ENCODE data around the gene SMPD1. TPM values are rescaled to one million over a fixed set of nuclear protein-coding genes. Genes with fewer than 3 reads are reported as not detected.

The SMPD1 gene
- total RNA-seq, 2 experiments from 2014 or later: 55.1 to 58.5 TPM

GRCh38 chr11:6420677-6421076, 30.4 kb downstream of the SMPD1 start:
- Mint-ChIP-seq H3K36me3 (ENCODE audit: low read depth) (no peaks in the 10 kb centered on the region), H3K4me3 (no peak overlapping the region), H3K9me3 (no peaks in the 10 kb centered on the region), H3K27ac (no peak overlapping the region), H3K27me3 (peaks cover 39% of the 10 kb centered on the region), H3K4me1 (peaks cover 4% of the 10 kb centered on the region)
- CTCF ChIA-PET: interaction anchor here (0.6 to 6.2 kb wide), 4 partner anchors 9 to 41 kb away, joined by 3 to 33 read pairs (median 6); no protein-coding TSS in a partner anchor
- DNase-seq: no peak
- POLR2A ChIA-PET: interaction anchor here (3.8 to 6.1 kb wide), 2 partner anchors 18 to 30 kb away, joined by 49 to 56 read pairs; partner anchors contain the start of gene SMPD1

GRCh38 chr11:6427516-6427915, 37.2 kb downstream of the SMPD1 start:
- CTCF ChIA-PET: interaction anchor here (0.7 to 6.5 kb wide), 5 partner anchors 12 to 138 kb away, joined by 3 to 38 read pairs (median 5); no protein-coding TSS in a partner anchor
- Mint-ChIP-seq H3K27ac (no peak overlapping the region), H3K36me3 (ENCODE audit: low read depth) (no peaks in the 10 kb centered on the region), H3K4me1 (no peaks in the 10 kb centered on the region), H3K27me3 (peaks cover 39% of the 10 kb centered on the region), H3K9me3 (no peaks in the 10 kb centered on the region), H3K4me3 (no peak overlapping the region)
- DNase-seq: no peak
- POLR2A ChIA-PET: interaction anchor here (0.9 to 1.4 kb wide), 2 partner anchors 8 to 38 kb away, joined by 3 read pairs; partner anchors contain the start of genes APBB1 and SMPD1

GRCh38 chr11:6431861-6432260, 41.6 kb downstream of the SMPD1 start:
- Mint-ChIP-seq H3K4me3 (no peak overlapping the region), H3K27ac (no peak overlapping the region), H3K27me3 (peaks cover 8% of the 10 kb centered on the region), H3K36me3 (ENCODE audit: low read depth) (no peaks in the 10 kb centered on the region), H3K9me3 (no peaks in the 10 kb centered on the region), H3K4me1 (peaks cover 4% of the 10 kb centered on the region)
- CTCF ChIA-PET: interaction anchor here (6.5 kb wide), 1 partner anchor 54 kb away, joined by 38 read pairs; no protein-coding TSS in a partner anchor
- POLR2A ChIA-PET: interaction anchor here (2.6 kb wide), 1 partner anchor 13 kb away, joined by 12 read pairs; the partner anchor contains the start of gene APBB1
- no peak for DNase-seq

- ChIA-PET POLR2A (interaction anchor here (1.6 to 1.8 kb wide), 2 partner anchors 15 to 43 kb away, joined by 6 to 7 read pairs; partner anchors contain the start of genes APBB1 and SMPD1), CTCF (interaction anchor here (0.8 to 1.5 kb wide), 2 partner anchors 9 to 55 kb away, joined by 4 read pairs; no protein-coding TSS in a partner anchor)
- DNase-seq: no peak
- Mint-ChIP-seq H3K27ac (no peak overlapping the region), H3K4me1 (peaks cover 4% of the 10 kb centered on the region), H3K4me3 (no peak overlapping the region), H3K9me3 (no peaks in the 10 kb centered on the region), H3K36me3 (ENCODE audit: low read depth) (no peaks in the 10 kb centered on the region), H3K27me3 (no peaks in the 10 kb centered on the region)
Observed at GRCh38 chr11:6433998-6434660, 43.9 kb downstream of the SMPD1 start.

GRCh38 chr11:6437423-6437822, 47.1 kb downstream of the SMPD1 start:
- Mint-ChIP-seq H3K27me3 (no peaks in the 10 kb centered on the region), H3K4me1 (peaks cover 4% of the 10 kb centered on the region), H3K9me3 (no peaks in the 10 kb centered on the region), H3K36me3 (ENCODE audit: low read depth) (no peaks in the 10 kb centered on the region), H3K27ac (no peak overlapping the region), H3K4me3 (no peak overlapping the region)
- DNase-seq: no peak
- ChIA-PET POLR2A (interaction anchor here (1.2 to 2.6 kb wide), 6 partner anchors 18 to 118 kb away, joined by 3 to 14 read pairs (median 4); partner anchors contain the start of genes APBB1, CAVIN3, SMPD1 and TIMM10B), CTCF (interaction anchor here (0.7 to 10.3 kb wide), 6 partner anchors 9 to 174 kb away, joined by 3 to 510 read pairs (median 3); partner anchors contain the start of genes APBB1, SMPD1 and TAF10)

GRCh38 chr11:6437993-6438392, 47.7 kb downstream of the SMPD1 start:
- peak; percentile 43 for DNase-seq
- Mint-ChIP-seq H3K36me3 (ENCODE audit: low read depth) (no peaks in the 10 kb centered on the region), H3K4me3 (no peak overlapping the region), H3K4me1 (peaks cover 4% of the 10 kb centered on the region), H3K9me3 (no peaks in the 10 kb centered on the region), H3K27me3 (no peaks in the 10 kb centered on the region), H3K27ac (no peak overlapping the region)
- ChIA-PET POLR2A (interaction anchor here (0.8 to 2.6 kb wide), 10 partner anchors 19 to 118 kb away, joined by 3 to 14 read pairs (median 4); partner anchors contain the start of genes APBB1, CAVIN3, SMPD1 and TIMM10B), CTCF (interaction anchor here (0.7 to 10.3 kb wide), 12 partner anchors 9 to 174 kb away, joined by 3 to 510 read pairs (median 4); partner anchors contain the start of genes APBB1, ARFIP2, SMPD1 and TAF10)

- peak; percentile 32 for DNase-seq
- POLR2A ChIA-PET: interaction anchor here (0.9 to 2.6 kb wide), 6 partner anchors 20 to 60 kb away, joined by 3 to 14 read pairs (median 5); partner anchors contain the start of genes ARFIP2, SMPD1 and TIMM10B
- Mint-ChIP-seq H3K4me3 (no peak overlapping the region), H3K27me3 (no peaks in the 10 kb centered on the region), H3K36me3 (ENCODE audit: low read depth) (no peaks in the 10 kb centered on the region), H3K9me3 (no peaks in the 10 kb centered on the region), H3K27ac (no peak overlapping the region), H3K4me1 (peaks cover 4% of the 10 kb centered on the region)
- CTCF ChIA-PET: interaction anchor here (1.0 to 10.3 kb wide), 9 partner anchors 8 to 66 kb away, joined by 3 to 510 read pairs (median 5); partner anchors contain the start of genes APBB1, ARFIP2, SMPD1 and TIMM10B
Observed at GRCh38 chr11:6438979-6439571, 48.8 kb downstream of the SMPD1 start.

GRCh38 chr11:6440906-6441358, 50.7 kb downstream of the SMPD1 start, which contains the start of gene HPX:
Gene HPX, minus strand, starts transcription at chr11:6440987. Its CDS starts 24 bp downstream, at chr11:6440963.
- Mint-ChIP-seq H3K36me3 (ENCODE audit: low read depth) (no peaks in the 10 kb centered on the region), H3K9me3 (no peaks in the 10 kb centered on the region), H3K4me1 (peaks cover under 1% of the 10 kb centered on the region), H3K27ac (no peak within 1 kb of the TSS), H3K4me3 (no peak within 1 kb of the TSS), H3K27me3 (peaks cover 1% of the 10 kb centered on the region)
- CTCF ChIA-PET: interaction anchor here (0.6 to 10.3 kb wide), 5 partner anchors 22 to 61 kb away, joined by 3 to 510 read pairs (median 4); partner anchors contain the start of genes APBB1 and SMPD1
- POLR2A ChIA-PET: interaction anchor here (1.0 to 1.3 kb wide), 5 partner anchors 38 to 63 kb away, joined by 3 to 4 read pairs (median 3); partner anchors contain the start of gene TIMM10B
- no peak for DNase-seq

GRCh38 chr11:6442441-6442840, 52.2 kb downstream of the SMPD1 start:
- H3K27ac Mint-ChIP-seq: no peak overlapping the region
- no peaks in the 10 kb centered on the region for H3K36me3 Mint-ChIP-seq (ENCODE audit: low read depth)
- no peaks in the 10 kb centered on the region for H3K9me3 Mint-ChIP-seq
- DNase-seq: no peak
- peaks cover 3% of the 10 kb centered on the region for H3K27me3 Mint-ChIP-seq
- CTCF ChIA-PET: interaction anchor here (0.8 to 10.3 kb wide), 12 partner anchors 12 to 176 kb away, joined by 3 to 510 read pairs (median 15); partner anchors contain the start of genes APBB1, ARFIP2 and TIMM10B
- no peaks in the 10 kb centered on the region for H3K4me1 Mint-ChIP-seq
- POLR2A ChIA-PET: no interaction called here
- H3K4me3 Mint-ChIP-seq: no peak overlapping the region

GRCh38 chr11:6443269-6444003, 53.2 kb downstream of the SMPD1 start:
- H3K27ac Mint-ChIP-seq: no peak overlapping the region
- H3K9me3 Mint-ChIP-seq: no peaks in the 10 kb centered on the region
- peaks cover 3% of the 10 kb centered on the region for H3K27me3 Mint-ChIP-seq
- ChIA-PET POLR2A (interaction anchor here (0.6 to 3.6 kb wide), 7 partner anchors 24 to 92 kb away, joined by 3 to 33 read pairs (median 4); partner anchors contain the start of genes APBB1 and SMPD1), CTCF (interaction anchor here (0.6 to 10.3 kb wide), 36 partner anchors 9 to 302 kb away, joined by 3 to 510 read pairs (median 6); partner anchors contain the start of genes APBB1, ARFIP2, MRPL17 and SMPD1)
- no peak overlapping the region for H3K4me3 Mint-ChIP-seq
- no peaks in the 10 kb centered on the region for H3K36me3 Mint-ChIP-seq (ENCODE audit: low read depth)
- H3K4me1 Mint-ChIP-seq: no peaks in the 10 kb centered on the region
- peak; percentile 62 for DNase-seq
